Skeletal muscle satellite cell (primary cell): ENCODE results near the gene PLPPR5.

ENCODE experiments used
- H3K27me3 ChIP-seq: 2 replicates; pipeline ENCODE4 v1.7.0; 2013; ENCODE audit warnings: low read length; ENCODE audit not compliant: control insufficient read depth, insufficient read depth
- H3K36me3 ChIP-seq: 2 replicates; pipeline ENCODE4 v1.7.0; 2013; ENCODE audit warnings: mild to moderate bottlenecking, control low read depth, low read length; ENCODE audit not compliant: insufficient read depth
- H3K4me1 ChIP-seq: 2 replicates; pipeline ENCODE4 v1.7.0; 2013; ENCODE audit warnings: low read length; ENCODE audit not compliant: control insufficient read depth, insufficient read depth
- H3K4me2 ChIP-seq: 2 replicates; pipeline ENCODE4 v1.7.0; 2013; ENCODE audit warnings: mild to moderate bottlenecking, low read length
- H3K4me3 ChIP-seq: 2 replicates; pipeline ENCODE4 v1.7.0; 2013; ENCODE audit warnings: low read length
- H3K9ac ChIP-seq: 2 replicates; pipeline ENCODE4 v1.7.0; 2013; ENCODE audit warnings: mild to moderate bottlenecking, low read depth, low read length, moderate library complexity
- H3K9me3 ChIP-seq: replicated peaks from 2 replicates; pipeline ENCODE4 v1.7.0; 2013; ENCODE audit warnings: mild to moderate bottlenecking, control low read depth, low read length

The PLPPR5 gene

GRCh38 chr1:98992844-98993243 lies 11.8 kb downstream of the PLPPR5 start:
- Histone ChIP-seq H3K27me3 (no peaks in the 10 kb centered on the region), H3K9me3 (no peaks in the 10 kb centered on the region), H3K4me3 (no peak overlapping the region), H3K4me1 (peaks cover 9% of the 10 kb centered on the region), H3K9ac (no peak overlapping the region), H3K36me3 (no peaks in the 10 kb centered on the region), H3K4me2 (no peak overlapping the region)

- H3K4me2 ChIP-seq, result peak overlapping the region; percentile 5
- no peak overlapping the region for H3K9ac ChIP-seq
- no peaks in the 10 kb centered on the region for H3K27me3 ChIP-seq
- H3K4me1 ChIP-seq, result peaks cover 9% of the 10 kb centered on the region
- no peaks in the 10 kb centered on the region for H3K36me3 ChIP-seq
- no peak overlapping the region for H3K4me3 ChIP-seq
- no peaks in the 10 kb centered on the region for H3K9me3 ChIP-seq
Observed at GRCh38 chr1:98991127-98992012, 13.3 kb downstream of the PLPPR5 start.

- Histone ChIP-seq H3K27me3 (no peaks in the 10 kb centered on the region), H3K4me1 (peaks cover 9% of the 10 kb centered on the region), H3K4me3 (no peak overlapping the region), H3K9me3 (no peaks in the 10 kb centered on the region), H3K4me2 (no peak overlapping the region), H3K36me3 (no peaks in the 10 kb centered on the region), H3K9ac (no peak overlapping the region)
Observed at GRCh38 chr1:98989556-98989907, 15.1 kb downstream of the PLPPR5 start.

GRCh38 chr1:98988904-98989555 lies 15.6 kb downstream of the PLPPR5 start:
- Histone ChIP-seq H3K9me3 (no peaks in the 10 kb centered on the region), H3K4me2 (no peak overlapping the region), H3K9ac (no peak overlapping the region), H3K4me3 (no peak overlapping the region), H3K36me3 (no peaks in the 10 kb centered on the region), H3K27me3 (no peaks in the 10 kb centered on the region), H3K4me1 (peaks cover 9% of the 10 kb centered on the region)

GRCh38 chr1:98985687-98986086 lies 19.0 kb downstream of the PLPPR5 start:
- Histone ChIP-seq H3K9ac (no peak overlapping the region), H3K9me3 (no peaks in the 10 kb centered on the region), H3K36me3 (no peaks in the 10 kb centered on the region), H3K4me2 (no peak overlapping the region), H3K4me1 (peaks cover 9% of the 10 kb centered on the region), H3K4me3 (no peak overlapping the region), H3K27me3 (no peaks in the 10 kb centered on the region)

GRCh38 chr1:98981917-98982513 lies 22.6 kb downstream of the PLPPR5 start:
- Histone ChIP-seq H3K4me1 (peaks cover 9% of the 10 kb centered on the region), H3K27me3 (peaks cover 11% of the 10 kb centered on the region), H3K4me2 (no peak overlapping the region), H3K36me3 (no peaks in the 10 kb centered on the region), H3K9ac (no peak overlapping the region), H3K9me3 (no peaks in the 10 kb centered on the region), H3K4me3 (no peak overlapping the region)

- H3K9me3 ChIP-seq, result no peaks in the 10 kb centered on the region
Observed at GRCh38 chr1:98979463-98979862, 25.2 kb downstream of the PLPPR5 start.

GRCh38 chr1:98975810-98976209 lies 28.9 kb downstream of the PLPPR5 start:
- no peaks in the 10 kb centered on the region for H3K4me1 ChIP-seq
- H3K9me3 ChIP-seq, result no peaks in the 10 kb centered on the region
- H3K27me3 ChIP-seq, result peaks cover 25% of the 10 kb centered on the region
- H3K9ac ChIP-seq, result no peak overlapping the region
- H3K4me3 ChIP-seq, result no peak overlapping the region
- no peaks in the 10 kb centered on the region for H3K36me3 ChIP-seq
- H3K4me2 ChIP-seq, result no peak overlapping the region

More at GRCh38 chr1:98979463-98979862, 25.2 kb downstream of the PLPPR5 start:
- Histone ChIP-seq H3K9ac (no peak overlapping the region), H3K4me1 (peaks cover 9% of the 10 kb centered on the region), H3K4me2 (no peak overlapping the region), H3K27me3 (peaks cover 18% of the 10 kb centered on the region), H3K4me3 (no peak overlapping the region), H3K36me3 (no peaks in the 10 kb centered on the region)

GRCh38 chr1:98975113-98975512 lies 29.5 kb downstream of the PLPPR5 start:
- no peaks in the 10 kb centered on the region for H3K36me3 ChIP-seq
- no peaks in the 10 kb centered on the region for H3K9me3 ChIP-seq
- H3K4me2 ChIP-seq, result no peak overlapping the region
- no peaks in the 10 kb centered on the region for H3K4me1 ChIP-seq
- H3K27me3 ChIP-seq, result peaks cover 25% of the 10 kb centered on the region
- H3K9ac ChIP-seq, result no peak overlapping the region
- no peak overlapping the region for H3K4me3 ChIP-seq

- Histone ChIP-seq H3K4me3 (no peak overlapping the region), H3K9me3 (no peaks in the 10 kb centered on the region), H3K4me2 (no peak overlapping the region), H3K36me3 (no peaks in the 10 kb centered on the region), H3K27me3 (peaks cover 12% of the 10 kb centered on the region), H3K4me1 (no peaks in the 10 kb centered on the region), H3K9ac (no peak overlapping the region)
Observed at GRCh38 chr1:98969798-98970490, 34.7 kb downstream of the PLPPR5 start.

- no peak overlapping the region for H3K4me2 ChIP-seq
- H3K27me3 ChIP-seq, result no peaks in the 10 kb centered on the region
- no peaks in the 10 kb centered on the region for H3K4me1 ChIP-seq
- H3K9ac ChIP-seq, result no peak overlapping the region
- H3K9me3 ChIP-seq, result no peaks in the 10 kb centered on the region
- no peaks in the 10 kb centered on the region for H3K36me3 ChIP-seq
- no peak overlapping the region for H3K4me3 ChIP-seq
Observed at GRCh38 chr1:98967122-98967521, 37.5 kb downstream of the PLPPR5 start.
